Erythroblast (primary cell): ENCODE data around the gene PPFIBP1.

Experiments
- GATA1 ChIP-seq: IDR thresholded peaks from 2 replicates; pipeline ENCODE4 v1.6.1; 2011; ENCODE audit warnings: low read depth, mild to moderate bottlenecking, control low read depth, low read length, moderate library complexity
- POLR2A ChIP-seq: IDR thresholded peaks from 2 replicates; pipeline ENCODE4 v1.6.1; 2011; ENCODE audit warnings: mild to moderate bottlenecking, low read length

- TF ChIP-seq POLR2A: no peak
- no peak for TF ChIP-seq GATA1
Measured at GRCh38 chr12:27672643-27673042, 148.6 kb downstream of the PPFIBP1 start.
